HPDE6-E6E7 (cell line): ENCODE measurements around the gene B4GALNT3.

Experiments
- DNase-seq: peaks from one replicate; pipeline ENCODE4 v3.0.0; 2011; ENCODE audit warnings: missing footprints; ENCODE audit errors: extremely low spot score

The B4GALNT3 gene

DNA sequence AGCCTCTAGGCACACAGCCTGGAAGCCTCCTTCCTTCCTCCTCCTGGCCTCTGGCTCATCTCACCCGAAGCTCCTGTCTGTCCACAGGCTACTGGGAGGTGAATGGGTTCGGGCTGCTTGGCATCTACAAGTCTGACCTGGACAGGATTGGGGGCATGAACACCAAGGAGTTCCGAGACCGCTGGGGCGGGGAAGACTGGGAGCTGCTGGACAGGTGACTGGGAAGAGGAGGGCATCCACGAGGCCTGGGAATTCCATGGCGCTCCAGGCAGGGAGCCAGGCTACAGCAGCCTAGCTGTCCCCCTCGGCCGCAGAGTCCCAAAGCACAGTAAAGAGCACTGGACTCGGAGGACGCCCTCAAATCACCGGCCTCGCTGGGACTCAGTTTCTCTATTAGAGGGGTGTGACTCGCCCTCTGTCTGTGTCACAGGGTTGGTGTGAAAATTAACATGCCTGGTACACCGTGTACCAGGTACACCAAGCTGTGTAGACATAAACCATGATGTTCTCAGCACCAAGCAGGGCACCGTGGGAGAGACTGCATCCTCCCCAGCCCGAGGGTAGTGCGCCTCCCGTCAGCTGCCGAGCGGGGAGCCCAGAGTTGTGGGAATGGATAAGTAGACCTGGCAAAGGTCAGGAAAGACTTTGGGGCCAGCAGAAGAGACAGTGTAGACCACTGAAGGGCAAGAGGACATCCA, 99.6 kb downstream of the B4GALNT3 start:
- DNase-seq = no peak

DNA sequence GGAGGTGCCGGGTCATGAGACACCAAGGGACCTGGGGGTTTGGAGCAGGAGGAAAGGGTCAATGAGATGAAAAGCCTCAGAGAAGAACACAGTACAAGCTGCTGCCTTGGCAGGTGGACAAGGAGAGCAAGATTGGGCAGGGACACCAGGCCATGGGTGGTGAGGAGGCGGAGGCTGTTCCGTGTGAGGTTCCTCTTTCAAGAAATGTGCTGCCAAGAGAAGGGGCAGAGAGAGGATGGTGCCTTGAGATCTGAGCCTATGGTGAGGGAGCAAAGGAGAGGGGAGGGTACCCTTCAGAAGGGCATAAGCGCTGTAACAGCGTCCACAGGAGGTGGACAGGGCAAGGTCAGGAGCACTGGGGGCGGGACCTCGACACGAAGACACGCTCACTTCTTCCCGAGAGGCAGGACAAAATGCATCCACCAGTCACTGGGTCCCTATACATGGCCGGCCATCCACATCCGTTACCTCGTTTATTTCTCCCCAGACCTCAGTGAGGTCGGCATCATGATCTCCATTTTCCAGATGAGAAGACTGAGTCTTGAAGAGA, 100.2 kb downstream of the B4GALNT3 start:
- DNase-seq = no peak

DNA sequence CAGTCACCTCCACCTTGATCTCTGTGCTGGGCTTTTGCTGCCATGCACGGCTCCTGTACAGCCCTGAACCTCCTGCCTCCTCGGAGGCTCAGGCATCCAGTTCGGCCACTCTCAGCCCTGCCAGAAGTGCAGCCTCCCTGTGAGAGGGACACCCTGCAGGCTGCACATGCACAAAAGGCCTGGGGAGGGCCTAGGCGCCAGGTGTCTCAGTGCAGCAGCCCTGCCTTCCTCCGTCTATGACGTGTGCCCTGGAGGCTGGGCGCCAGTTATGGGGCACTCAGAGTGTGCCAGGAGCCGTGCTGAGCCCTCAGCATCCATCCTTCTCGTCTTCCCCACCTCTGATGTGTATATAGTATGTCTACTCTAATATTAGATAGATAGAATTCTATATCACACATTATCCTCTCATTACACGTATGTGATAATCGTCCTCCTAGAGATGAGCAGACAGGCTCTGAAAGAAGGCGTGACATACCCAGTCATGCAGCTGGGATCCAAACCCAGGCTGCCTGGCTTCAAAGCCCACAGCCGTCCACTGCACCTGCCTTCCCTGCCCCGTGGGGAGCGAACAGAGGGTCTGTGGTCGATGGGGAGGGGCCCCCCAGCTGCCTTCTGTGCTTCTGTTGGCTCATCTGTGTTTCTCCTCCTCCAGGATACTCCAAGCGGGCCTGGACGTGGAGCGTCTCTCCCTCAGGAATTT, 101.1 kb downstream of the B4GALNT3 start:
- no peak for DNase-seq

DNA sequence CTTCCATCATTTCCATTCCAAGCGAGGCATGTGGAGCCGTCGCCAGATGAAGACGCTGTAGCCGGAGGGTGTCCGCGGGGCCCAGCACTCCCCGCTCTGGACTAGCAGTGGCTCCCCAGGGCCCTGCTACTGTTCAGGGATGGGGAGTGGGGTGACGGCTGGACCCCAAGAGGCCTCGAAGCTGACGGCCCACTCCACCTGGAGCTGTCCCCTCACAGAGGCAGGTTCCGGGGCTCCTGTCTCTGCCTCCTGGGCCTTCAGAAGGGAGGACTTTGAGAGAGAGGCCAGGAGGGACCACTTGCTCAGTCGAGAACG, 101.6 kb downstream of the B4GALNT3 start:
- DNase-seq = no peak

DNA sequence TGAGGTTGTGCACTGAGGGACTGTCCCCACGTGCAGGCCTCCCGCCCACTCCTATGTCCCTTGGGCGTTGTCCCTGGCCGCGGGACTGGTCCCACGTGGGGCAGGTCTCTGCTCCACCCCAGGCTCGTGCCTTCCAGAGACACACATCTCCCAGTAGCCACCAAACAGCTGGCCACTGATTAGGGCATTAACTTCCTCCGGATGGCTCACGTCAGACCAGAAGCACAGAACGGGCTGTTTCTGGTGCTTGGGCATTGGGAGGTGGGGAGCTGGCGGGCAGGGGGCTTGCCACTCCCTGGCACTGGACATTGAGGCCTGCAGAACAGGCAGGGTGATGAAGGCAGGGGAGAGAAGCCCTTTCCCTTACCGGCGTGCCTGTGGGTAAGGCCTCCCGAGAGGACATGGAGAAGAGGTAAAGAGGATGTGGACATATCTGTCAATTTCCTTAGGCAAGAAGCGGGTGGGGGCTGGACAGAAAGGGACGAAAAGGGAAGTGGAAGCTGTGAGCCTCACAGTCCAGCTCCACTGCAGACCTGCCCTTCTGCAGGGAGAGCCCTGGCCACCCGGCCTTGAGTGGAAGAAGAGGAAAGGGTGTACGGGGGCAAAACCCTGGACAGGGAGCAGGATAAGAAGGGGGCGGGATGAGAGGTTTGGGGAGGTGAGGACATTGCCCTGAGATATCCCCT, 102.3 kb downstream of the B4GALNT3 start:
- no peak for DNase-seq

DNA sequence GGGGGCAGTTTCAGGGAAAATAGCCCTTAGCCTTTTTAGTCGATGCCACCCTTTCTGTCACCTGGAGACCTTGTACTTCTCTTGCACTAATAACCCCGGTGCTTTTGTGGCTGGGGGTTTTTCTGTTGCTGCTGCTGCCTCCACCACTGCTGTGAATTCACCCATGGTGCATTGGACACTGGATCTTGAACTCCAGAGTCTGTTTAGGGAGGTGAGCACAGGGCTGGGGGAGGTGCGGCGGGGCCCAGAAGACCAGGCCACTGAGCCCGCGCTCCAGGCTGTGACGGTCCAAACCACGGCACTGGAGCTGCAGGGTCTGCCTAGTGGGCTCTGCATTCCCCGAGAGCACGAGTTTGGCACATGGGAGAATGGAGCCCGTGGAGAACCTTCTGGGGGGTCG, 102.9 kb downstream of the B4GALNT3 start:
- no peak for DNase-seq

DNA sequence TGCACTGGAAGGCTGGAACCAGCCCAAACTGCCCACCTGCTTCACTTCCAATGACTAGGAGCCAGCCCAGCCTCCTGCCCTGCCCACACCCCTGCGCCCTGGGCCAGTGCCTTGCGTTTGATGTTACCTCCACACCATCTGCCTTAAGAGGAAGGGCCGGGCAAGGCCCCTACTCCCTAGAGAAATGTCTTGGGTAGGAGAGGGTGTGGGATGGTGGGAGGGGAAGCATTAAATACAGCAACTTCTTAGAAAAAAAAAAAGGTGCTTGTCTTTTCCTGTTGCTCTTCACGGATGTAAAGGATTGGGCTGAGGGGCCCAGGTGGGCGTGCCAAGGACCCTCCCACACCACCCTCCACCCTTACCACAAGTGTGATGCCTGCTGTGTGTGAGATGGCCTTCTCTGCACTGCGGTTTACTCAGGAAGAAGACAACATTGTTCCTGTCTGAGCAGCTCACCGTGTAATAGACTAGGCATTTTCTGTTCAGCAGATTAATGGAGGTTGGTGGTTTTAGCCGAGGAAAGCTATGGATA, 103.6 kb downstream of the B4GALNT3 start:
- no peak for DNase-seq

DNA sequence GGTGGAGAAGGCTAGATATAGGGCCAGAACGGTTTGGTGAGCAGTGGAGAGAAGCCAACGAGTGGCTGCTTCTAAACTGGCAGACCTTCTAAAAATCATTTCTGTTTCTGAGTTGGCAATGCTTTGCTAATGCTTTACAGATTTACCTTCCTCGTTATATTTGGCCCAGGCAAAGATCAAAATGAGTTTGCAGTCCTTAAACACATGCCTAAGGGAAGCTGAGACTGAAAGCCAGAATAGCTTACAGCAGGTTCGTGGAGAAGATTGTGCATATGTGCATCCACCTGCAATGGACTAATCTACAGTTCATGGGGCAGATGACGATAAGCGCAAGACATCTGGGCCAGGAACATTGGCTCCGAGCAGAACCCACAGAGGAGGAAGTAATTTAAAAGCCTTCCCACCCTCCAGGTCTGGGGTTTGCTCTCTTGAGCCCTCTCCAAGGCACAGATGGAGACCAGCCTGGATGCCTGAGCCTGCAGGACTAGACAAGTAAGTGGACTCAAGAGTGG, 104.1 kb downstream of the B4GALNT3 start:
- no peak for DNase-seq

DNA sequence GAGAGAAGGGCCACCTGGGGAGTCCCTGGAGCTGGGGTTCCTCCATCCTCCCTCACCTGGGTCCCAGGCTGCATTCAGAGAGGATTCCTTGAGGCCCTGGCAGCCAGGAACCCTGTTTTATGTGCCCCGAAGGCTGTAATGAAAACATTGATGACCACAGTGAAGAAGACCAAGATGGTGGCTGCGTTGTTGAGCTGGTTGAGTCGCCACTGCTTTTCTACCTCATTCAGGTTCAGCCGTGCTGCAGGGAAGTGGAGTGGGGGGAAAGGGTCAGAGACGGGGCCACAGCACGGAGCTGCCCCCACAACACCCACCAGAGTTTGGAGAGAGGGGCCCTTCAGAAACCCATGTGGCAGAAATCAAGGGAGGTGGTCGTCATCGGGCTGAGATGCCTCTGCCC, 105.4 kb downstream of the B4GALNT3 start:
- no peak for DNase-seq

DNA sequence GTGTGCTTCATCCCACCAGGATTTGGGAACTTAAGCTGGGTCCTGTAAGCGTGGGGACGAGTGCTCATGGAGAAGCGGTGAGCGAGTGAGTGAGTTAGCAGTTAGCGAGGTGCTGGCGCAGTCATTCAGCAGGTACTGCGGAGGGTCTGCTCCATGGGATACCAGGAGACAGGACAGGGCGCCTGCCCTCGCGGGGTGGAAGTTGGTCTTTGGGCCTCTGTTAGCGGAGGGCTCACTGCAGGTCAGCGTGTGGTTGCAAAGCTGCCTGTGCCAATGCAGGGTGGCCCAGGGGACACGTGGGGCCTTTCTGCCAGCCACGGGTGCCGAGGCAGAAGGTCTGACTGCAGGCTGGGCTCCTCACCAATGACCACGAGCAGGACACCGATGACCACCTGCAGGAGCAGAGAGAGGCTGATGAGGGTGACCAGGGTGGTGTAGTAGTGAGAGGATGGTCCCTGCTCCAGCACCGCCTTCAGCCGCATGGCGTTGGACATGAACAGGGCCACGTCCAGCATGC, 105.9 kb downstream of the B4GALNT3 start:
- DNase-seq = no peak

DNA sequence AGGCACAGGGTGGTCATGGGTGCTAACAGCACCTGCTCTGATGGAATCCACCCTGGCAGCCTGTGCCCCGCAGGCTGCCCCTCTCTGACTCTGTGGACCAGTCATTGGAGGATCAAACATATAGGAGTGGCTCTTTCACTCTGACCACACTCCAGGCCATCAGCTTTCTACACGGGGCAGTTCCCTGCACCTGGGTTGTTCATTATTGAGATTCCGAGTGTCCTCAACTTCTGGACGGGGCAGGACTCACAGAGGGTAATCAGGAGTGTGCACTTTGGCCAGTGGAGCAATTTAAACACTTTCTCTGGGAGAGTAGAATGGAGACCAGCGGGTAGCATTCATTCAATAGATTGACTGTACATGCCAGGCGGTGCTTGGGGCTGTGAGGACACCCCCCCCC, 108.7 kb downstream of the B4GALNT3 start:
- no peak for DNase-seq

DNA sequence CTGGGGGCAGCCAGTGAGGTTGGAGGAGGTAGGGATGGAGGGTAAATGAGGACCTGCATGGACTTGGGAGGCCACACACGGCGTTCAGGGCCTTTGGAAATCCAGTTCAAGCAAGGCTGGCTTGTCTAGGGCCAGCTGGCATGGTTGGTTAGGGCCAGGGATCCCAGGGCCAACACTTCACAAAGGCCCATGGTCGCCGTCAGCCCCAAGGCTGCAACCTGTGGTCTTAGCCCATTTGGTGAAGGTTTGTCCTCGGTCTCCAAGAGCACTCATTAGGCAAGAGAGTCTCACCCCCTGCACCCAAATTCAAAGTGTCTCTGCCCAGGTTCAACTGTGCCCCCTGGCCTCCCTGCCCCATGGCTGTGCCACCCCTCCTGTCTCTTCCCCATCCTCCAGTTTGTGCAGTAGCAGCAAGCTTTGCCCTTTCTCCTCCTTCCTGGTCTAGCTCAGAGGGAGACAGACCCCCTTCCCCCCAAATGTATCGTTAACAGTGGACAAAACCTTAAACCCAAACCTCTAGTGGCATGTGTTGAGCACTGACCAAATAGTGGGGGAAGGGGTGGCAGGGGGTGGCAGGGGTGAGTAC, 109.4 kb downstream of the B4GALNT3 start:
- no peak for DNase-seq

DNA sequence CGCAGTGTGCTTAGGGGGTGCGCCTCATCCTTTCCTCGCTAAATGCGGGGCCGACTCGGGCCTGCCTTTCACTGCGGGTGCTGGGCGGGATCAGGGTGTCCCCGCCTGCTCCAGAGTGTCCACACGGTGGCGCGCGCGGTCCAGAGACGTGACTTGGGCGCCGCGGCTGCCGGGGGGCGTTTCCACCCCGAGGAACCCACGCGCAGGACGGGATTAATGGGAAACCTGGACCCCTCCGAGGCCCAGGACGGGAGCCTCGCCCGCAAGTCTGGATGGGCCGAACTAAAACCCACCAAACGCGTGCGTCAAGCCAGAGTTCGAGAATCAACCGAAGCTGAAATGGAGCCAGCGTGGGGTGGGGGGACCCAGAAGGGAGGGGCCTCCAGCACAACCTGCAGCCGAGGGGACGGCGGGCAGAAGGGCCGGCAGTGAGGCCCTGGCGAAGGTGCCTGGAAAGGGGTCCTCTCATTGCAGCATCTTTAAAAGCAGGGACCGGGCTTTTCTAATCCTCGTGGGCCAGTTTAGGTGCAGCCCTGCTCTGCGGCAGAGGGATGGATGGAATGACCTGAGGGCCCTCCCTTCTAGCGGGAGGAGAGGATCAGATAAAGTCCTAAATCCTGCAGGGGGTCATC, 110.2 kb downstream of the B4GALNT3 start:
- peak; percentile 90 for DNase-seq

DNA sequence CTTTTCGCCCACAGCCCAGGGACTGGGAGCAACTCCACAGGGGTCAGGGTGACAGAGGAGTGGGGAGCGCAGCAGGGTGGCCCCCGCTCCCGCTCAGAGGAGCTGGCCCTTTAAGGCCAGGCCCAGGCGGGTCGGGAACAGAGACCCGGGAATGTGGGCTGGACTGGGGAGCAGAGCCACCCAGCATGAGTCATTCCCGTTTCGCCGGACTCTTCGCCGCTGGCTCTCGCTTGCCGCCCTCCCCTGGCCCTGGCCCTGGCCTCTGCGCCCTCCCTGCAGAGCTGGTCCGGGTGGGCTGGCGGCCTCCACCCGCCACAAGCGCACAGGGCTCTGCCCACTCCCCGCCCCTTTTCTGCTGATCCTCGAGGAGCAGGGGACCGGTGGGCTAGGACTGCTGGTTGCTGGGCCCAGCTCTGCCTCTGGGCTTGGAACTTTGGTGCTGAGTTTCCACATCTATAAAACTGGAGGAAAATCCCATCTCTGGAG, 110.7 kb downstream of the B4GALNT3 start:
- peak; percentile 97 for DNase-seq

DNA sequence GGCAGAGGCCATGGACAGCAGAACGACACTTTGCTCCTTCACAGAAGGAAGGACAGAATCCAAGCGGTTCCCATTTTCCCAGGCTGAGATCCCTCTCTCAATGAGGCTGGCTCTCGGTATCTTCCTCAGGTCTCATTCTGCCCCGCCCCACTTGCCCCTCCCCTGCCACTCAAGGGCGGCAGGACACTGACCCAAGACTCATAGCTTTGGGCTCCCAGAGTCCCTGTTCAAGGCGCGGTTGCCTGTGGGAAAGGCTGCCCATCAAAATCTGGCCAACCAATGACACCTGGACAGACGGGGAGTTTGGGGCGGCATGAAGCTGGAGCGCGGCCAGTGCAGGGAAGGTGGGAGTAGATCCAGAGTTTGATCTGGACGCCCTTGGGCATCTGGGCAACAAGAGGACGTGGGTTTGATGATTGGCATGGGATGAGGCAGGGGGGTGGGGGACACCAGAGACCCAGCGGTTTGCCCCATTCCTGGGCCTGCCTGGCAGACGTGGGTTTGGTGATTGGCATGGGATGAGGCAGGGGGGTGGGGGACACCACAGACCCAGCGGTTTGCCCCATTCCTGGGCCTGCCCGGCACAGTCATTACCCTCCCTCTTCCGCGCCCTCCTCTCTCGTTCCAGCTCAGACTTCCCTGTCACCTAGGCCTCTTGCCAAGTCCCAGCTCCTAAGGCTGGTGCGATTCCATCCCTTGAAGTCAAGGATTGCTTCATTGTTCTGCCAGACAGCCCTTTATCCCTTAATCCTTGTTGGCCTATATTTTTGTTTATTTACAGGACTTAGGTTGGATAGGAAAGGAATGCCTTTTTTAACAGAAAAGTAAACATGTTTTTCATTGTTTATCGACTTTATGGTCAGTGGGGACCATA, 111.4 kb downstream of the B4GALNT3 start:
- DNase-seq = peak; percentile 61

DNA sequence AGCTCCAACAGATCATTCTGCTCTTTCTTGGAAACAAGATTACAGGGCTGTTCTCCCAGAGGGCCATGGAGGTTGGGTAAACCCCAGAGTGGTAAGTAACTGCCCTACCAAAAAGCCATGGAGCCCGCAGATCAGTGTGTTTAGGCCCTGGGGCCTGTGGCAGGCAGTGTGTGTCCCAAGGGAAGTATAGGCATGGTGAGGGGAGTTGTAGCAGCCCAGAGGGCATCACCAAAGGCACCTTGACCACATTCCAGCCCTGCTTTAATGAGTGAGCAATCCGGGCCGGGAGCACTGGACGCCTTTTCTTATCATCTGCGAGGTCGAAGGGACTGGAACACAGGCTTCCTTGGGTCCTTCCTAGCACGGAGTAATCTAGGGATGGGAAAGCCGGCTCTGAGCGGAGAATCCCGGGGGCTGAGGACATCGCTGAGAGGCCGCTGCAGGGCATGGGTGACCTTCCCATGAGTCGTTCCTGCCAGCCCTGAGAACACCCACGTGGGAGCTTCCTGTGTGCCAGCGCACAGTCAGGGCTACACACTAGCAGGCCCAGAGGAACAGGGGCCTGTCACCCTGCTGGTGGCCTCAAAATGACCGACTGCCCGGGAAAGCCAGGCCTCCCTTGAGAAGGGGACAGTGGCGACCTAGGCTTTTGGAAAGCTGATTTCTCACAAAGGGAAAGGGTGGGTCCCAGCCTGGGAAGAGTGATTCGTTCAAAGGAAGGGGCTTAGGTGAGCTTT, 112.2 kb downstream of the B4GALNT3 start:
- no peak for DNase-seq

DNA sequence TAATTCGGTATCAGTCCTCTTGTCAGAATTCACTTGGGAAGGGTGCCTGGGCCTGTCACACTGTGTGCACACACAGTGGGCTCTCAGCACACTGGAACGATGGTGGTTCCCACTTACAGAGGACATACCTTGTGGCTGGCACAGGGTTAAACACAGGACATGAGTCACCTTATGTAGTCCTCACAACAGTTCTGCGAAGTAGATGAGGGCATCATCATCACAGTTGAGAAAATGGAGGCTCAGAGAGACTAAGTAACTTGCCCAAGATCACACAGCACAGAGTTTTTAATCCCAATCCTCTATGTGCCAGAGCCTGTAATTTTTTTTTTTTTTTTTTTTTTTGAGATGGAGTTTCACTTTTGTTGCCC, 112.8 kb downstream of the B4GALNT3 start:
- DNase-seq = no peak

DNA sequence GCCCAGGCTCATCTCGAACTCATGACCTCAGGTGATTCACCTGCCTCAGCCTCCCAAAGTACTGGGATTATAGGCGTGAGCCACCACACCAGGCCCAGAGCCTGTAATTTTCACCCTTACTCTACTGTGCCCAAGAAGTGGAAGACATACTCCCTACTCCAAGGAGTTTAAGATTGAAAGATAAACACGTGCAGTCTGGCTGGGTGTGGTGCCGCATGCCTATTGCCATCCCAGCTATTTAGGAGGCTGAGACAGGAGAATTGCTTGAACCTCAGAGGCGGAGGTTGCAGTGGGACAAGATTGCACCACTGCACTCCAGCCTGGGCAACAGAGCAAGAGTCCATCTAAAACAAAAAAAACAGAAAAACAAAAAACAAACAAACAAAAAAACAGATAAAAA, 113.5 kb downstream of the B4GALNT3 start:
- DNase-seq = no peak

DNA sequence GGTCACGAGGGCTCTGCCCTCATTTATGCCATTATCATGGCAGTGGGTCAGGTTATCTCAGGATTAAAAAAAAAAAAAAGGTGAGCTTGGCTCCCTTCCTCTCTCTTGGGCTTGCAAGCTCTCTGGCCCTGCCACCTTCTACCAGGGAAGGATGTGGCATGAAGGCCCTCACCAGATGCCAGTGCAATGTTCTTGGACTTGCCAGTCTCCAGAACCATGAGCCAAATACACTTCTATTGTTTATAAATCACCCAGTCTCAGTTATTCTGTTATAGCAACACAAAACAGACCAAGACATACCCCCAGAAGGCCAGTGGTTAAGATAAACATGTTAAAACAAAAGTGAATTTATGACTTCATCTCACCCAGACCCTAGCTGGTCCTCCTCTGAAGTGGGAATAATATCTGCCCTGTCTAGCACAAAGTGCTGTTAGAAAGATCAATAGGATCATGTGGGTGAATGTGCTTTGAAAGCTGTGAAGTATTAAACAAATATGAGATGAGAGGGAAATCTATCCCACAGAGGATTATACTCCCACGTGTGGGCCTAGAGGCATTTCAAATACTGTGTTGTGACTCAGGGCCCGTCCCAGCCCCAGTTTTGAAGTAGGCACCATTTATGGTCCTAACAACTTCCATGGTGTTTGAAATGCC, 114.9 kb downstream of the B4GALNT3 start:
- no peak for DNase-seq
